ENCODE data around the gene C1orf232. TPM values are rescaled to one million over a fixed set of nuclear protein-coding genes. Genes with fewer than 3 reads are reported as not detected.

The C1orf232 gene
- total and polyA plus RNA-seq, 9 of the 15 experiments (the other 6 are each of a cell fraction or from before 2014, with no cell fraction given): not detected

DNA sequence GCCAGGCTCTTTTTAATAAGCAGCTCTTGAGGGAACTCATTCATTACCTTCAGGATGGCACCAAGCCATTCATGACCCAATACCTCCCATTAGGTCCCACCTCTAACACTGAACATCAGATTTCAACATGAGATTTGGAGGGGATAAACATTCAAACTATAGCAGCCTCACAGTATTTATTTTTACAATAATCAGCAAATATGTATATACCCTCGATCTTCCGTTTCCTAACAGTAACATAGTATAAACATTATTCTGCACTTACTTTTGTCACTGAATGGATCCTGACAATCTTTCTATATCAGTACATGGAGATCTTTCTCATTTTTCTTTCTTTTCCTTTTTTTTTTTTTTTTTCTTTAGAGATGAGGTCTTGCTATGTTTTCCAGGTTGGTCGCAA is 27.0 kb upstream of the C1orf232 start:
- FAIRE-seq: no peak
- TF ChIP-seq TARDBP (IDR thresholded peaks at IDR 0.05): no peak
- TF ChIP-seq ZNF277 (CRISPR knock-in tag; IDR thresholded peaks at IDR 0.05; ENCODE audit: borderline replicate concordance): no peak
- TF ChIP-seq ZNF316 (IDR thresholded peaks at IDR 0.05): peak; percentile 76
- peak; percentile 54; the same call in 1 of the 2 replicates for TF ChIP-seq C11orf30 (IDR thresholded peaks at IDR 0.05; ENCODE audit: low read depth)

GRCh38 chr1:26191739-26192138 is 23.0 kb upstream of the C1orf232 start:
- in situ Hi-C loops (cut with MboI) (no loop called here), intact Hi-C loops (cut with micrococcal nuclease) (no loop called here)
- BruUV-seq (replicated peaks): no TSS peak
- DNase-seq (ENCODE audit: extremely low read depth in 1 of 4, low spot score in 3 of 4): no peak
- 0 out of 2 replicates have a peak, but pooled peaks cover 6% of the 10 kb centered on the region for H4K20me1 ChIP-seq (replicated peaks; ENCODE audit: control insufficient read depth, insufficient read depth, low read length)
- WGBS (ENCODE audit: insufficient coverage, low coverage, missing lambda C conversion rate): 11% methylated on average over 3 of the region's 3 CpGs
- no peak overlapping the region for H3K4me2 ChIP-seq (ENCODE audit: insufficient read depth, low read length)
- ChIA-PET POLR2A (interaction anchor here (1.2 kb wide), 1 partner anchor 8 kb away, joined by 8 read pairs; no protein-coding TSS in a partner anchor), CTCF (ENCODE audit: low intra/inter-chr PET ratio) (interaction anchor here (0.6 kb wide), 1 partner anchor 37 kb away, joined by 5 read pairs; no protein-coding TSS in a partner anchor)
- H3K9me3 ChIP-seq (replicated peaks; ENCODE audit: control insufficient read depth, insufficient read depth, low read depth, low read length): no peaks in the 10 kb centered on the region
- peak; percentile 35 for FAIRE-seq
- H3K79me2 ChIP-seq (ENCODE audit: control insufficient read depth, insufficient read depth, low read length): no peaks in the 10 kb centered on the region
- TF ChIP-seq SNAPC5 (CRISPR knock-in tag; IDR thresholded peaks at IDR 0.05) (no peak), U2AF1 (optimal IDR thresholded peaks at IDR 0.05; ENCODE audit: low read depth, low read length) (no peak), PKNOX1 (IDR thresholded peaks at IDR 0.05) (no peak)
- no peaks in the 10 kb centered on the region for H3K27me3 ChIP-seq (ENCODE audit: control insufficient read depth in 2 of 2, insufficient read depth in 2 of 2, low read length in 2 of 2)
- H2AFZ ChIP-seq (ENCODE audit: low read depth, low read length): 0 out of 2 replicates have a peak overlapping the region, but pooled peaks have one; percentile 7
- H3K9me1 ChIP-seq (ENCODE audit: control insufficient read depth, insufficient read depth, low read length): no peaks in the 10 kb centered on the region
- no peak overlapping the region for H3K27ac ChIP-seq (ENCODE audit: extremely low read depth, low read depth, low read length)
- ATAC-seq: no peak
- peak overlapping the region in 1 of 2 experiments; percentile 56; a peak in 1 of 4 replicates for H3K9ac ChIP-seq (ENCODE audit: insufficient read depth in 1 of 2, low read depth in 2 of 2, low read length in 2 of 2)
- H3K4me1 ChIP-seq (replicated peaks in 1 of 2; ENCODE audit: control insufficient read depth in 2 of 2, insufficient read depth in 2 of 2, low read length in 2 of 2): peaks cover 0 to 23% of the 10 kb centered on the region in 2 experiments; a peak in 2 of 5 replicates
- no peak overlapping the region for H3K4me3 ChIP-seq
- no peaks in the 10 kb centered on the region for H3K36me3 ChIP-seq (ENCODE audit: control insufficient read depth, insufficient read depth, low read length)

More for the DNA sequence above, 27.0 kb upstream of the C1orf232 start:
- H3K27me3 ChIP-seq (ENCODE audit: control insufficient read depth in 2 of 2, insufficient read depth in 2 of 2, low read length in 2 of 2): no peaks in the 10 kb centered on the region
- CTCF ChIA-PET (ENCODE audit: low intra/inter-chr PET ratio): no interaction called here
- no peaks in the 10 kb centered on the region for H3K9me3 ChIP-seq (replicated peaks; ENCODE audit: control insufficient read depth, insufficient read depth, low read depth, low read length)
- H3K9me1 ChIP-seq (ENCODE audit: control insufficient read depth, insufficient read depth, low read length): no peaks in the 10 kb centered on the region
- peaks cover 11 to 14% of the 10 kb centered on the region in 2 experiments for H3K4me1 ChIP-seq (replicated peaks in 1 of 2; ENCODE audit: control insufficient read depth in 2 of 2, insufficient read depth in 2 of 2, low read length in 2 of 2)
- 37% methylated on average over 2 of the region's 3 CpGs for WGBS (ENCODE audit: insufficient coverage, low coverage, missing lambda C conversion rate)
- H3K79me2 ChIP-seq (ENCODE audit: control insufficient read depth, insufficient read depth, low read length): no peaks in the 10 kb centered on the region
- no peak overlapping the region for H2AFZ ChIP-seq (ENCODE audit: low read depth, low read length)
- POLR2A ChIA-PET: no interaction called here
- no TSS peak for BruUV-seq (replicated peaks)
- ATAC-seq: no peak
- no peak overlapping the region for H3K9ac ChIP-seq (ENCODE audit: insufficient read depth in 1 of 2, low read depth in 2 of 2, low read length in 2 of 2)
- in situ Hi-C loops (cut with MboI): no loop called here
- no peak for DNase-seq (ENCODE audit: extremely low read depth in 1 of 4, low spot score in 3 of 4)
- no peak overlapping the region for H3K4me3 ChIP-seq
- no peaks in the 10 kb centered on the region for H3K36me3 ChIP-seq (ENCODE audit: control insufficient read depth, insufficient read depth, low read length)
- no peak overlapping the region for H3K4me2 ChIP-seq (ENCODE audit: insufficient read depth, low read length)
- no peaks in the 10 kb centered on the region for H4K20me1 ChIP-seq (replicated peaks; ENCODE audit: control insufficient read depth, insufficient read depth, low read length)
- no peak overlapping the region for H3K27ac ChIP-seq (ENCODE audit: extremely low read depth, low read depth, low read length)
- intact Hi-C loops (cut with micrococcal nuclease): no loop called here
